Esophagus muscularis mucosa (tissue), 3 donors: ENCODE results near the gene DHX32.

Source experiments
- POLR2A ChIP-seq: fragments of 450-650 bp; IDR thresholded peaks from one replicate; pipeline ENCODE4 v1.6.1; 2017; ENCODE audit warnings: antibody characterized with exemption, moderate library complexity, mild to moderate bottlenecking, low read depth
- TF ChIP-seq, protein P1 (sequence below), 3 experiments: fragments of 200-600 bp in 2 of 3; fragments of 450-650 bp in 1 of 3; sonication (generic) in 2 of 3; IDR thresholded peaks; one replicate each; pipeline ENCODE4 v1.5.1; 2017 to 2019; ENCODE audit warnings: antibody characterized with exemption in 3 of 3, mild to moderate bottlenecking in 2 of 3, moderate library complexity in 1 of 3

DNA sequence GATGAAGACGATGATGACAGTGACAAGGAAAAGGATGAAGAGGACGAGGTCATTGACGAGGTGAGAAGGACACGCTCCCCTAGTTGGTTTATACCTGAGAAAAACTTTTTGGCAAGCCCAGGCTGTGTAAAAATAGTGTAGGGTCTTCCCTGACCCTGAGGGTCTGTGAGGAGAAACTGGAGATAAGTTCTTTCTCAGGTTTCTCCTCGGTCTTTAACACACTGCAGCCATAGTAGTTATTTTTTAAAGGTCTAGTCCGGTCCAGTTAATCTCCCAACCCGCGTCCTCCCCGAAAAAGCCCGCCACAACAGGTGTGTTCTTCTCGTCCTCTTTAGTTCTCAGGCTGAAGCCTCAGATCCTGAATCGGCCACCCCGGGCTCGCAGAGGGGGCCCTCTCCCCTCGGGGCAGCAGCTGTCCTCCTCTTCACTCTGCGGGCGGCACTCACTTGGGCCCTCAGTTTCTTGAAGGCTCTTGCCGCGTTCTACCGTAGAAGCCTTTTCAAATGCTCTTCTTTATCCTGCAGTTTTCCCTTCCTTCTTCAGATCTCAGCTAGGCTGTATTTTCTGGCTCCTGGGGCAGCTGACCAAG, 57.3 kb downstream of the DHX32 start:
- TF ChIP-seq, protein P1, sequence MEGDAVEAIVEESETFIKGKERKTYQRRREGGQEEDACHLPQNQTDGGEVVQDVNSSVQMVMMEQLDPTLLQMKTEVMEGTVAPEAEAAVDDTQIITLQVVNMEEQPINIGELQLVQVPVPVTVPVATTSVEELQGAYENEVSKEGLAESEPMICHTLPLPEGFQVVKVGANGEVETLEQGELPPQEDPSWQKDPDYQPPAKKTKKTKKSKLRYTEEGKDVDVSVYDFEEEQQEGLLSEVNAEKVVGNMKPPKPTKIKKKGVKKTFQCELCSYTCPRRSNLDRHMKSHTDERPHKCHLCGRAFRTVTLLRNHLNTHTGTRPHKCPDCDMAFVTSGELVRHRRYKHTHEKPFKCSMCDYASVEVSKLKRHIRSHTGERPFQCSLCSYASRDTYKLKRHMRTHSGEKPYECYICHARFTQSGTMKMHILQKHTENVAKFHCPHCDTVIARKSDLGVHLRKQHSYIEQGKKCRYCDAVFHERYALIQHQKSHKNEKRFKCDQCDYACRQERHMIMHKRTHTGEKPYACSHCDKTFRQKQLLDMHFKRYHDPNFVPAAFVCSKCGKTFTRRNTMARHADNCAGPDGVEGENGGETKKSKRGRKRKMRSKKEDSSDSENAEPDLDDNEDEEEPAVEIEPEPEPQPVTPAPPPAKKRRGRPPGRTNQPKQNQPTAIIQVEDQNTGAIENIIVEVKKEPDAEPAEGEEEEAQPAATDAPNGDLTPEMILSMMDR (IDR thresholded peaks at IDR 0.05) = no peak
- no peak for TF ChIP-seq POLR2A
